GM20000 (cell line): ENCODE results near the gene AGFG2.
A peak's percentile ranks its signal among the peaks of the same experiment; 100 is the strongest.

ENCODE experiments used
- DNase-seq: peaks from one replicate; pipeline ENCODE4 v3.0.0; 2012; ENCODE audit warnings: low spot score
- TF ChIP-seq, protein P1 (sequence below): IDR thresholded peaks from 2 replicates; pipeline ENCODE4 v1.5.1; 2012; ENCODE audit warnings: mild to moderate bottlenecking, control low read depth; ENCODE audit errors: extremely low read depth, missing control alignments

AGFG2 gene

DNA sequence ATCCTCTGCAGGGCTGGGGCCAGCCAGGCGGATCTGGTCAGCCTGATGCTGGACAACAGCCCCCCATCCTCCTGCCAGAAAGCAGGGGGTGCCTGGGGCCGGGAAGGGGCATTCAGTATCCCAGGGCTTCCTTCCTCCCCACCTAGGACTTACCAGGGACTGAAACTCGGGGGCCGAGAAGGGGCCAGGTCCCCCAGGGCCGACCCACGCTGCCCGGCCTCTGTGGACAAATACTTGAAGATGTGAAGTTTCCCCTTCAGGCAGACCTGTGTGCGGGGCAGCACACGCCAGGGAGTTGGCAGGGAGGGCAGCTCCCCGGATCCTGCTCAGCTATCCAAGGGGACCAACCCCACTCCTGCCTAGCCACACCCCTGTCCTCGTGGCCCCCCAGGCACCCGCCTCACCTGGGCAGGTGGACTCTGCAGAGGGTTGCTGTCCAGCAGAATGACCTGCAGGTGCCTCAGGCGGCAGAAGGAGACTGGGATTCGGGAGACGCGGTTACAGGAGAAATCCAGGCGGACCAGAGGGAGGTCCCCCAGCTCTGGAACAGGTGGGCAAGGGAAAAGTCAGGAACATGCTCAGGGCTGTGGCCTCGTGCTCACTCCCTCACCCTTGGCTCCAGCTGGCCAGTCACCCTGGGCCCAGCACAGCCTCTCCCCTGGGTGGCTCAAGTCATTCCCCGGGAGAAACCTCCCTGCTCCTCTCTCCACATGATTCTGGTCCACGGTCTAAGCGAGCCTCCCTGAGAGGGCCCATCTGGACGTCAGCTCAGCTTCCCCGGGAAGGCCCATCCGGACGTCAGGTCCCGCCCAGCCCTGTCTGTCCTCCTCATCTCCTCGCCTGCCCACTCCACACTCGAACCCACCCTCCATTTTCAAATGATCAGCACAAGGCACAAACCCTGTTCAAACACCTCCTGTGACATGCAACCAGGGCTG, 39.5 kb downstream of the AGFG2 start:
- TF ChIP-seq, protein P1, sequence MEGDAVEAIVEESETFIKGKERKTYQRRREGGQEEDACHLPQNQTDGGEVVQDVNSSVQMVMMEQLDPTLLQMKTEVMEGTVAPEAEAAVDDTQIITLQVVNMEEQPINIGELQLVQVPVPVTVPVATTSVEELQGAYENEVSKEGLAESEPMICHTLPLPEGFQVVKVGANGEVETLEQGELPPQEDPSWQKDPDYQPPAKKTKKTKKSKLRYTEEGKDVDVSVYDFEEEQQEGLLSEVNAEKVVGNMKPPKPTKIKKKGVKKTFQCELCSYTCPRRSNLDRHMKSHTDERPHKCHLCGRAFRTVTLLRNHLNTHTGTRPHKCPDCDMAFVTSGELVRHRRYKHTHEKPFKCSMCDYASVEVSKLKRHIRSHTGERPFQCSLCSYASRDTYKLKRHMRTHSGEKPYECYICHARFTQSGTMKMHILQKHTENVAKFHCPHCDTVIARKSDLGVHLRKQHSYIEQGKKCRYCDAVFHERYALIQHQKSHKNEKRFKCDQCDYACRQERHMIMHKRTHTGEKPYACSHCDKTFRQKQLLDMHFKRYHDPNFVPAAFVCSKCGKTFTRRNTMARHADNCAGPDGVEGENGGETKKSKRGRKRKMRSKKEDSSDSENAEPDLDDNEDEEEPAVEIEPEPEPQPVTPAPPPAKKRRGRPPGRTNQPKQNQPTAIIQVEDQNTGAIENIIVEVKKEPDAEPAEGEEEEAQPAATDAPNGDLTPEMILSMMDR = no peak
- no peak for DNase-seq

DNA sequence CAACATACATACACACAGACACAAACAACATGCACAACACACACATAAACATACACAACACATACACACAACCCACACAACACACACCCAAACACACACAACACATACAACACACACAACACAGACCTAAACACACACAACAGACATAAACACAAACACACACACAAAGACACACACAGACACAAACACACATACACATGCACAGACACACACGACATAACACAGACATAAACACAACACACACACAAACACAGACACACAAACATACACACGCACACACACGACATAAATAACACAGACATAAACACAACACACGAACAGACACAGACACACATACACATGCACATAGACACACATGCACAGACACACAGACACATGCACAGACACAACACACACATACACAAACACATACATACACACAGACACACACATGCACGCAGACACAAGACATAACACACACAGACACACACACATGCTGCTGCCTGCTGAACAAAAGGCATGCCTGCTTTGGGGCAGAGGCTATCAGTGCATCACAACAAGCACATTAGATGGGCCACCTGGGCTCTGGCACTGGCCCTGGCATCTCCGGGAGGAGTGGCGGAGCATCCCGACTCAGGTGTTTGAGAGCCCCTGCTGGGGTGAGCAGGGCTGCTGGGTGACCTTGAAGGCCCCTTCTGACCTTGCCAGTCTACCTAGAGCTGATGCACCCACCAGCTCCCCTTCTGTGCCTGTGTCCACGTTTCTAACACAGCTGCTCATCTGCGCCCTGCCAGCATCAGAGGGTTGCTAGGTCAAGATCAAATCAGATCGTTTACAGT, 41.7 kb downstream of the AGFG2 start:
- DNase-seq = no peak
- TF ChIP-seq, protein P1 = no peak

DNA sequence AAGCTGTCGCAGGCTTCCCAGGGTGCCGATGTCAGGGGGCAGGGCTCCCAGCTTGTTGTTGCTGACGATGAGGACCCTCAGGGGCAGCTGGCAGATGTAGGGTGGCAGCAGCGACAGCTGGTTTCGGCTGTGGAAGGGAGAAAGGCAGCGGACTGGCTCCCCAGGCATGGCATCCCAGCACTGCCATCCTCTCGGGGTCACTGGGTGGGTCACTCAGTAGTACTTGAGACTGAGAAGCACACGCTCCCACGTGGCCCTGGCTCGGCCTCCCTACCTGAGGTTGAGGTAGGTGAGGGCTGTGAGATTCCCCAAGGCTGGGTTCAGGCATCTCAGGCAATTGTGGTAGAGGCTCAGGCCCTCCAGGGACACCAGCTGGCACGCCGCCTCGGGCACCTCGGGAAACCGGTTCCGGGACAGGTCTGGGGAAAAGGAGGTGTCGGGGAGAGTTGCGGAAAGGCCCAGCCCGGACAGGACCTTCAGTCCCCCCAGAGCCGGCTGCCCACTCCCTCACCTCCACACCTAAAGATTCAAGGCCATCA, 43.1 kb downstream of the AGFG2 start:
- no peak for DNase-seq
- TF ChIP-seq, protein P1 = no peak

DNA sequence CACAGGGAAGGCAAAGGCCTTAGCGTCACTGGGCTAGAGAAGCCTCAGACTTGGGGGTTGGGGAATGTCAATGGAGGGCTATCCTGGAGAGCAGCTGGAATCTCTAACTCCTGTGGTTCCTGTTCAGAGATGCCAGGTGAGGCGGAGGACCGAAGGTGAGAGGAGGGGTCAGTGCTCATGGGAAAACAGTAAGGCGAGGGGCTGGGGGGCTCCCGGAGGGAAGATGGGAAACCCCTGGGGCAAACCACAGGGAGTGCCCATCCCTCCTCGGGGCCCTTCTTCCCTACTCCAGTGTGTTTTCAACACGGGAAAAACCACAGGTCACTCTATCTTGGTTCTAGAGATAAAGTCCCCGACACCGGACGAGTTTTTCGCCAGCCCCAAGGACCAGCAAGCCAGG, 43.6 kb downstream of the AGFG2 start:
- TF ChIP-seq, protein P1 = no peak
- DNase-seq = no peak

DNA sequence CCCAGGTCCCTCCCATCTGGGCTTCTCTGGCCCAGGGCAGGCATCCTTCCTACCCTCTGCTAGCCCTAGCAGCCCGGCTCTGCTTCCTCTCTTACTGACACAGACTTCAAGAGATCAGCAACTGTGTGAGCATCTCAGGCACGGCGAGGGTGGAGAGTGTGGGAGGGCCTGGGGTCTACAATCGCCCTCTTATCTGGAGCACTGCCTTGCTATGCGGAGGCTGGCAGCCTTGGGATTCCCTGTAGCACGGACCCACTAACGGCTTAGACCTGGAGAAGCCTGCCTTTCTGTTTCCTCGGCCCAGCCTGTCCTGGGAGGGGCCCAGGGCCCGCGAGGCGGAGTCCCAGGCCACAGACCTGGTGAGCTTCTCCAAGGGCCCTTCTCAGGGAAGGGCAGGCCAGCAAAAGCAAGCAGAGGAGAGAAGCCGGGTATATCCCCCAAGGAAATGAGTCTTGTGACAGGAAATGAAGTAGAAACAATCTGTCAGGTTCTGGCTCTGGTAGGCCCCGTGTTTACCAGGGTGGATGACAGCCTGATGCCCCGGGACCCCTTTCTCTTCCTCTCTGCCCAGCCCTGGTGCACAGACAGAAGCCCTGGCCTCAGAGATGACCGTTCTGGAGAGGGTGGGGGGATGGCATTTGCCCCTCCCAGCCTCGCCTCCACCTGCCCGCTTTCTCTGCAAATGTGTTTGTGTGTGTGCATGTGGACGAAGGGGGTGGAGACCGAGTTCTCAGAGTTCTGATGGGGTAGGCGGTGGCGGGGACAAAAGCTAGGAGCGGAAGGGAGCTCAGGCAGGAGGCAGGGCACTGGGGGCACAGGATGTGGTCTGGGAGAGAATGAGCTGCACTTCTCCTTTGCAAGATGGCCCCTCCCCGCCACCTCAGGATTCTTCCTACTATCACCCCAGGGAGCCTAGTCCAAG, 44.4 kb downstream of the AGFG2 start:
- TF ChIP-seq, protein P1 = no peak
- peak; percentile 66 for DNase-seq

DNA sequence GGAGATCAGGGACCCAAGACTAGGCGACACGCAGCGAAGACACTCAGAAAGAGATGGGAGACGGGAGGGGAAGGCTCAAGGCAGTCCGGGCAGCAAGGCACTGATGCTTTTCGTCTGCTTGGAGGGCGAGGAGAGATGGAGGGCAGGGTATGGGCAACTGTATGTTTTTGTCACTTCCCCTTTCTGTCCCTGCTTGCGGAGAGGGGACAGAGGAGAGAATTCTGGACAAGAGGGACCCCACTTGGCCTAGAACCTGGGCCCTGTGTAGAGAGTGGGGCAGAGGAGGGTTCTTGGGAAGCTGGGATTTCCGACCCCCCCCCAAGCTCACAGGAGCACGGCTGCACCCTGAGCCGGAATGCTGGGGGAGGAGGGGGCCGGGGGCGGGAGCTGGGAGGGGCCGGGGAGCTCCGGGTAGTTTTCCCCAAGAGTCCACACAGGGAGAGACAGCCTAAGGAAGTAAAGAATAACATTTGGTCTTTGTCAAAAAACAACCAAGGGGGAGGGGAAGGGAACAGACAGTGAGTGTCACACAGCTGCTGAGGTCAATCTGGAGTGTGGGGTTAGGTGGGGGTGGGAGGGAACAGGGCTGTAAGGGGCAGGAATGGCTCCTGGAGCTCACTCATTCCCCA, 45.2 kb downstream of the AGFG2 start:
- DNase-seq = no peak
- TF ChIP-seq, protein P1 = no peak
